ENCODE measurements around the gene KDM1B. TPM values are rescaled to one million over a fixed set of nuclear protein-coding genes. Genes with fewer than 3 reads are reported as not detected.

KDM1B gene
- total and polyA plus RNA-seq, 2 of the 8 experiments (the other 6 are each of a cell fraction or from before 2014, with no cell fraction given) = 3.7 to 7.5 TPM

DNA sequence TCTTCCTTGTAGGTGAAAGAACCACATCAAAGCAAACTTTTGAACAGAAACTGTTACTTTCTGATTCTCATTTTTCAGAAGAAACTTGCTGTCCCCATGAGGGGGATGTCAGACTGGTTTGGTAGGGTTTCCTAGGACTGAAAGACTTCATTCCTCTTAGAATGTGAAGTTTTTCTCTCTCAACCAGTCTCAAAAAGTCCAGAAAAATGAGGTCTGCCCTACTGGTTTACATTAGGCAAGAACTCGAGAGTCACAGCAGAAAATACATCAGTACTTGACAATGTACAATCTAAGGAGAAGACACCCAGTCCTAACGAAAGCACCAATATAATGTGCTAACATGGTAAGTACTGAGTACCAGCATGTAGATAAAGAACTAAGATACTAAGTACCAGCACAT is 20.1 kb upstream of the KDM1B start:
- H2BK120ac ChIP-seq (replicated peaks; ENCODE audit: low read depth, low read length) = no peak overlapping the region
- no peaks in the 10 kb centered on the region for H3K23me2 ChIP-seq (ENCODE audit: low read depth, low read length)
- H3K79me1 ChIP-seq (ENCODE audit: low read depth, low read length) = no peaks in the 10 kb centered on the region
- H3K9ac ChIP-seq (replicated peaks in 1 of 4; ENCODE audit: extremely low read depth in 1 of 4, low read depth in 3 of 4, low read length in 3 of 4) = no peak overlapping the region
- H3K14ac ChIP-seq (ENCODE audit: insufficient read length) = no peak overlapping the region
- no peak overlapping the region for H2AFZ ChIP-seq (ENCODE audit: low read length)
- no peaks in the 10 kb centered on the region for H3K27me3 ChIP-seq (replicated peaks in 1 of 4; ENCODE audit: control insufficient read depth in 3 of 4, extremely low read depth in 1 of 4, insufficient read depth in 3 of 4, low read length in 3 of 4)
- no peaks in the 10 kb centered on the region for H4K20me1 ChIP-seq (replicated peaks in 1 of 2; ENCODE audit: control insufficient read depth in 1 of 2, insufficient read depth in 2 of 2, low read length in 2 of 2)
- H3K4me1 ChIP-seq (replicated peaks in 1 of 4; ENCODE audit: control insufficient read depth in 3 of 4, insufficient read depth in 4 of 4, low read length in 3 of 4) = no peaks in the 10 kb centered on the region
- no peak overlapping the region for H2BK15ac ChIP-seq (ENCODE audit: low read length)
- ChIA-PET CTCF (ENCODE audit: partially characterized antibody) (interaction anchor here (0.7 to 4.0 kb wide), 3 partner anchors 10 to 160 kb away, joined by 3 to 24 read pairs (median 4); partner anchors contain the start of gene NHLRC1), POLR2A (ENCODE audit: partially characterized antibody) (no interaction called here)
- H3K27ac ChIP-seq (ENCODE audit: low read depth, low read length) = no peak overlapping the region
- no peak overlapping the region for H2AK5ac ChIP-seq (ENCODE audit: low read depth, low read length)
- peaks cover 4 to 12% (median 6%) of the 10 kb centered on the region in 4 experiments for H3K36me3 ChIP-seq (ENCODE audit: control insufficient read depth in 2 of 4, insufficient read depth in 4 of 4, low read length in 3 of 4)
- H3K79me2 ChIP-seq (ENCODE audit: control insufficient read depth in 1 of 2, insufficient read depth in 2 of 2, low read length in 2 of 2) = no peaks in the 10 kb centered on the region
- FAIRE-seq (no peak), DNase-seq (ENCODE audit: low read depth in 1 of 2, low spot score in 2 of 2) (no peak)
- no peak overlapping the region for H3K4me3 ChIP-seq (ENCODE audit: extremely low read depth in 1 of 4, insufficient read depth in 2 of 4, low read depth in 3 of 4, low read length in 4 of 4)
- H3K18ac ChIP-seq (ENCODE audit: extremely low read depth, low read length) = no peak overlapping the region
- H2BK12ac ChIP-seq (ENCODE audit: low read depth, low read length) = no peak overlapping the region
- H4K5ac ChIP-seq (ENCODE audit: insufficient read length, low read depth, low read length) = no peak overlapping the region
- no peak overlapping the region for H3K56ac ChIP-seq (replicated peaks; ENCODE audit: insufficient read length, low read depth, low read length)
- H3K9me3 ChIP-seq (ENCODE audit: insufficient read depth in 2 of 2, low read depth in 1 of 2, low read length in 1 of 2) = no peaks in the 10 kb centered on the region
- H3K4ac ChIP-seq (replicated peaks; ENCODE audit: insufficient read length, low read depth, low read length) = no peak overlapping the region
- 89% methylated on average over 2 of the region's 2 CpGs; no CpG with 5 or more reads in 1 of the 2 experiments for WGBS, 2 experiments (ENCODE audit: extremely low coverage in 1 of 2, insufficient coverage in 1 of 2, insufficient read length in 1 of 2, insufficient replicate concordance in 2 of 2, low coverage in 1 of 2, low lambda C conversion rate in 2 of 2, missing lambda C conversion rate in 1 of 2)
- H4K8ac ChIP-seq (ENCODE audit: extremely low read depth, insufficient read depth, low read length) = no peak overlapping the region
- no peak overlapping the region for H2BK5ac ChIP-seq (ENCODE audit: low read depth, low read length)
- H3K4me2 ChIP-seq (ENCODE audit: insufficient read depth in 1 of 2, low read depth in 2 of 2, low read length in 2 of 2) = no peak overlapping the region
- H3K23ac ChIP-seq (ENCODE audit: insufficient read length) = no peak overlapping the region
- no peak overlapping the region for H4K91ac ChIP-seq (replicated peaks; ENCODE audit: insufficient read length, low read length)
- no peak overlapping the region for H2BK20ac ChIP-seq (ENCODE audit: low read length)
- TF ChIP-seq TCF12 (IDR thresholded peaks at IDR 0.05; ENCODE audit: low read depth, low read length) (no peak), SIRT6 (IDR thresholded peaks at IDR 0.05; ENCODE audit: low read length) (no peak), RXRA (IDR thresholded peaks at IDR 0.05; ENCODE audit: insufficient read depth, low read depth, low read length) (no peak), RAD21 (IDR thresholded peaks at IDR 0.05 in 1 of 2, conservative IDR thresholded peaks at IDR 0.05 in 1 of 2; ENCODE audit: low read depth in 2 of 2, low read length in 2 of 2) (no peak), GTF2F1 (IDR thresholded peaks at IDR 0.05; ENCODE audit: borderline replicate concordance, low read depth, low read length) (no peak), HDAC2 (IDR thresholded peaks at IDR 0.05; ENCODE audit: borderline replicate concordance in 1 of 2, low read depth in 2 of 2, low read length in 2 of 2) (no peak), MAFK (IDR thresholded peaks at IDR 0.05; ENCODE audit: low read depth, low read length) (no peak), CREB1 (IDR thresholded peaks at IDR 0.05) (no peak), KDM5A (IDR thresholded peaks at IDR 0.05; ENCODE audit: low read length) (no peak), KDM4A (IDR thresholded peaks at IDR 0.05; ENCODE audit: low read depth, low read length, severe bottlenecking) (no peak)
- TF ChIP-seq, protein P1, sequence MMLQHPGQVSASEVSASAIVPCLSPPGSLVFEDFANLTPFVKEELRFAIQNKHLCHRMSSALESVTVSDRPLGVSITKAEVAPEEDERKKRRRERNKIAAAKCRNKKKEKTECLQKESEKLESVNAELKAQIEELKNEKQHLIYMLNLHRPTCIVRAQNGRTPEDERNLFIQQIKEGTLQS (IDR thresholded peaks at IDR 0.05; ENCODE audit: insufficient read depth, low read depth, low read length) = no peak
- TF ChIP-seq, protein P2, sequence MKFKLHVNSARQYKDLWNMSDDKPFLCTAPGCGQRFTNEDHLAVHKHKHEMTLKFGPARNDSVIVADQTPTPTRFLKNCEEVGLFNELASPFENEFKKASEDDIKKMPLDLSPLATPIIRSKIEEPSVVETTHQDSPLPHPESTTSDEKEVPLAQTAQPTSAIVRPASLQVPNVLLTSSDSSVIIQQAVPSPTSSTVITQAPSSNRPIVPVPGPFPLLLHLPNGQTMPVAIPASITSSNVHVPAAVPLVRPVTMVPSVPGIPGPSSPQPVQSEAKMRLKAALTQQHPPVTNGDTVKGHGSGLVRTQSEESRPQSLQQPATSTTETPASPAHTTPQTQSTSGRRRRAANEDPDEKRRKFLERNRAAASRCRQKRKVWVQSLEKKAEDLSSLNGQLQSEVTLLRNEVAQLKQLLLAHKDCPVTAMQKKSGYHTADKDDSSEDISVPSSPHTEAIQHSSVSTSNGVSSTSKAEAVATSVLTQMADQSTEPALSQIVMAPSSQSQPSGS (IDR thresholded peaks at IDR 0.05; ENCODE audit: low read length) = no peak
